Measurements from ENCODE around the gene ABLIM2. TPM values are rescaled to one million over a fixed set of nuclear protein-coding genes. Genes with fewer than 3 reads are reported as not detected.

ABLIM2 gene
- total RNA-seq, 4 donors from 2014 or later, result 177 to 281 (median 244) TPM

DNA sequence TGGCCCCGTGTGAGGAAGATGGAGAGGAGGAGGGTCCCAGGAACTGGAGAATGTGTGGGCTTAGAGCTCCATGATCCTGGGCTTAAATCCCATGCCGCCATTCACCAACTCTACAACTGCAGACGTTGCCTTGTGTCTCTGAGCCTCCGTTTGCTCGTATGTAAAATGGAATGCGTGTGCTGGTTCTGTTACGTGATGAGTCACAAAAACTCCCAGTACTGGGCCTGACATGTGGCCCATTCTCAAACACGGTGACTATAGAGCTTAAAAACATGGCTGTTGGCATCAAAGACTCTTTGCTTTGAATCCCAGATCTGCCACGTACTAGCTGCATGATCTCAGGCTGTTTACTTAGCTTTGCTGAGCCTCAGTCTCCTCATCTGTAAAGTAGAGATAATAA, 206.0 kb downstream of the ABLIM2 start:
- TF ChIP-seq, protein P1, sequence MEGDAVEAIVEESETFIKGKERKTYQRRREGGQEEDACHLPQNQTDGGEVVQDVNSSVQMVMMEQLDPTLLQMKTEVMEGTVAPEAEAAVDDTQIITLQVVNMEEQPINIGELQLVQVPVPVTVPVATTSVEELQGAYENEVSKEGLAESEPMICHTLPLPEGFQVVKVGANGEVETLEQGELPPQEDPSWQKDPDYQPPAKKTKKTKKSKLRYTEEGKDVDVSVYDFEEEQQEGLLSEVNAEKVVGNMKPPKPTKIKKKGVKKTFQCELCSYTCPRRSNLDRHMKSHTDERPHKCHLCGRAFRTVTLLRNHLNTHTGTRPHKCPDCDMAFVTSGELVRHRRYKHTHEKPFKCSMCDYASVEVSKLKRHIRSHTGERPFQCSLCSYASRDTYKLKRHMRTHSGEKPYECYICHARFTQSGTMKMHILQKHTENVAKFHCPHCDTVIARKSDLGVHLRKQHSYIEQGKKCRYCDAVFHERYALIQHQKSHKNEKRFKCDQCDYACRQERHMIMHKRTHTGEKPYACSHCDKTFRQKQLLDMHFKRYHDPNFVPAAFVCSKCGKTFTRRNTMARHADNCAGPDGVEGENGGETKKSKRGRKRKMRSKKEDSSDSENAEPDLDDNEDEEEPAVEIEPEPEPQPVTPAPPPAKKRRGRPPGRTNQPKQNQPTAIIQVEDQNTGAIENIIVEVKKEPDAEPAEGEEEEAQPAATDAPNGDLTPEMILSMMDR (IDR thresholded peaks at IDR 0.05 in 4 of 5, conservative IDR thresholded peaks at IDR 0.05 in 1 of 5), result no peak
- no peak for TF ChIP-seq POLR2A (IDR thresholded peaks at IDR 0.05)
- in situ Hi-C loops (cut with MboI; ENCODE audit: low sequenced_read_pairs in 4 of 4), result no loop called here
- H3K36me3 ChIP-seq, result no peaks in the 10 kb centered on the region

DNA sequence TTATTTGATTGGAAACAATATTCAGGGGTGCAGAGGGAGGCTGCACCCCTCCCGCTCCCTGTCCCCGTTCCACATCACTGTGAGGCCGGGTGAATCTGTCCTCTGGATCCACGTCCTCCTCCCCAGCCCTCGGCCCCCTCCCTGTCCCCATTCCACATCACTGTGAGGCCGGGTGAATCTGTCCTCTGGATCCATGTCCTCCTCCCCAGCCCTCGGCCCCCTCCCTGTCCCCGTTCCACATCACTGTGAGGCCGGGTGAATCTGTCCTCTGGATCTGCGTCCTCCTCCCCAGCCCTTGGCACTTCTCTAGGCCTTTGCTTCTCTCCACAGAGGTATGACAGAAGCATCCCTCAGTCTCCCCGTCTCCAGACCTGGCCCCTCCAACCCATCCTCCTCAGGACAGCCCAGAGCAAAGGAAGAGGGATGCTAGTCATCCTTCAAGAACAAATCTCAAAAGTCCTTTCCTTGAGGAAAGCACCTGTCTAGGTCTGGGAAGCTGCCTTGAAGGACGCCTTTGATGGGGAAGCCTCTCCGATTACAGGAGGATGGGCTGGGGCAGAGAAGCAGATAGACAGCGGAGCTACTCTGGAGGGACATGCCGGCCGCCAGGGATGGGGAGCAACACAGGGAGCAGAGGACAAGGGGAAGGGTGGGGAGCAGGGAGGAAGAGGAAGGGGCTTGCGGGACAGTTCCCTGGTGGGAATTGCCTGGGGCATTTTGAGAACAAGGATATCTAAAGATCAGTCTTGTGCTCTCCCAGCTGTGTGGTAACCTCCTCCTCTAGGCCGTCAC, 208.1 kb downstream of the ABLIM2 start:
- TF ChIP-seq, protein P1 (IDR thresholded peaks at IDR 0.05 in 4 of 5, conservative IDR thresholded peaks at IDR 0.05 in 1 of 5), result no peak
- TF ChIP-seq POLR2A (IDR thresholded peaks at IDR 0.05), result no peak
- H3K27me3 ChIP-seq, result no peaks in the 10 kb centered on the region
- intact Hi-C loops (cut with DNase I; ENCODE audit: low total_unique reads) (no loop called here), in situ Hi-C loops (cut with MboI; ENCODE audit: low sequenced_read_pairs in 4 of 4) (no loop called here)
- H3K4me3 ChIP-seq, result no peak overlapping the region
- DNase-seq, result no peak
- no peaks in the 10 kb centered on the region for H3K4me1 ChIP-seq
- H3K9me3 ChIP-seq, result no peaks in the 10 kb centered on the region
- no peaks in the 10 kb centered on the region for H3K36me3 ChIP-seq
- ATAC-seq, result no peak
- H3K27ac ChIP-seq, result no peak overlapping the region

More for the DNA sequence above, 206.0 kb downstream of the ABLIM2 start:
- ATAC-seq, result no peak
- no peaks in the 10 kb centered on the region for H3K4me1 ChIP-seq
- no peak overlapping the region for H3K4me3 ChIP-seq
- no peak for DNase-seq
- intact Hi-C loops (cut with DNase I; ENCODE audit: low total_unique reads), result no loop called here
- H3K27me3 ChIP-seq, result no peaks in the 10 kb centered on the region
- H3K9me3 ChIP-seq, result no peaks in the 10 kb centered on the region
- H3K27ac ChIP-seq, result no peak overlapping the region

DNA sequence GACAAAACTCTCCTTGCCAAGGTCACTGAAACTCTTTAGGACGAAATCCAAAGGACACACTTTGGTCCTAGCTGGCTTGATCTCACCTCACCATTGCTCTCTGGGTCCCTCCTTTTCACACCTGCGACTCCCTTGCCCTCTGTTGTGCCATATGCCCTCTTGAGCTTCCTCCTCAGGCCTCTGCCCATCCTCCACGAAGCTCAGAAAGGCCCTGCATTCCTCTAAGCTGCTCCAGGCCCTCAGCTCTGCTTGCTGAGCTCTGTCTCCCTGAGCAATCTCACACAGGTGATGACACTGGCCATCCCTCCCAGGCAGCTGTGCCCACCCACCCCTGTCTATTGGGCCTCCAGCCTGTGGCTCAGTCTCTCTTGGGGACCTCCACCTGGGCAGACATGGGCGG, 208.9 kb downstream of the ABLIM2 start:
- Histone ChIP-seq H3K27me3 (no peaks in the 10 kb centered on the region), H3K27ac (no peak overlapping the region), H3K9me3 (no peaks in the 10 kb centered on the region), H3K4me3 (no peak overlapping the region), H3K36me3 (no peaks in the 10 kb centered on the region), H3K4me1 (no peaks in the 10 kb centered on the region)
- intact Hi-C loops (cut with DNase I; ENCODE audit: low total_unique reads) (no loop called here), in situ Hi-C loops (cut with MboI; ENCODE audit: low sequenced_read_pairs in 4 of 4) (no loop called here)
- DNase-seq, result no peak
- TF ChIP-seq POLR2A (IDR thresholded peaks at IDR 0.05), result no peak
- TF ChIP-seq, protein P1 (IDR thresholded peaks at IDR 0.05 in 4 of 5, conservative IDR thresholded peaks at IDR 0.05 in 1 of 5), result no peak
- ATAC-seq, result no peak

DNA sequence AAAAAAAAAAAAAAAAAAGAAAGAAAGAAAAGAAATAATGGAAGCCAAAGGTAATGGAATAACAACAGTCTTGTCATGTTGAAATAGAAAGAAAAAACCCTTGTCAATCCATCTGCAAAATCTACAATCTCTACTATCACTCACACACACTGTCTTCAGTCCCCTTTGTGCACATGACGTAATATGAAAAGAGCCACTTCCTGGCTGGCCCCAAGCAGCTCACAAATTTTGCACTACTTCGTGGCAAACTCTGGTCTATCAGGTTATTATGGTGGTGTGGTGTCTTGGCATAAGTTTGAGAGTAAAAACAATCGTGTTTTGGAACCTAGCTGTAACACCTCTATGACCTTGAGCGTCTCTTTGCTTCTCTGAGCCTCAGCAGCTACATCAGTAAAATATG, 210.7 kb downstream of the ABLIM2 start:
- H3K27me3 ChIP-seq, result no peaks in the 10 kb centered on the region
- intact Hi-C loops (cut with DNase I; ENCODE audit: low total_unique reads), result no loop called here

More for the DNA sequence above, 210.7 kb downstream of the ABLIM2 start:
- Histone ChIP-seq H3K36me3 (no peaks in the 10 kb centered on the region), H3K9me3 (no peaks in the 10 kb centered on the region), H3K27ac (no peak overlapping the region), H3K4me1 (no peaks in the 10 kb centered on the region), H3K4me3 (no peak overlapping the region)
- in situ Hi-C loops (cut with MboI; ENCODE audit: low sequenced_read_pairs in 4 of 4), result no loop called here
- TF ChIP-seq POLR2A (IDR thresholded peaks at IDR 0.05), result no peak
- TF ChIP-seq, protein P1 (IDR thresholded peaks at IDR 0.05 in 4 of 5, conservative IDR thresholded peaks at IDR 0.05 in 1 of 5), result no peak
- ATAC-seq, result no peak
- DNase-seq, result no peak

Measured in gastrocnemius medialis (tissue), 4 donors.